ENCODE data around the gene CAPN12.
"Not testable (repeated sequence)": the region's sequence is repeated elsewhere in the genome, so short reads cannot be mapped to it uniquely, and the experiment has no call there.

Gene CAPN12, protein sequence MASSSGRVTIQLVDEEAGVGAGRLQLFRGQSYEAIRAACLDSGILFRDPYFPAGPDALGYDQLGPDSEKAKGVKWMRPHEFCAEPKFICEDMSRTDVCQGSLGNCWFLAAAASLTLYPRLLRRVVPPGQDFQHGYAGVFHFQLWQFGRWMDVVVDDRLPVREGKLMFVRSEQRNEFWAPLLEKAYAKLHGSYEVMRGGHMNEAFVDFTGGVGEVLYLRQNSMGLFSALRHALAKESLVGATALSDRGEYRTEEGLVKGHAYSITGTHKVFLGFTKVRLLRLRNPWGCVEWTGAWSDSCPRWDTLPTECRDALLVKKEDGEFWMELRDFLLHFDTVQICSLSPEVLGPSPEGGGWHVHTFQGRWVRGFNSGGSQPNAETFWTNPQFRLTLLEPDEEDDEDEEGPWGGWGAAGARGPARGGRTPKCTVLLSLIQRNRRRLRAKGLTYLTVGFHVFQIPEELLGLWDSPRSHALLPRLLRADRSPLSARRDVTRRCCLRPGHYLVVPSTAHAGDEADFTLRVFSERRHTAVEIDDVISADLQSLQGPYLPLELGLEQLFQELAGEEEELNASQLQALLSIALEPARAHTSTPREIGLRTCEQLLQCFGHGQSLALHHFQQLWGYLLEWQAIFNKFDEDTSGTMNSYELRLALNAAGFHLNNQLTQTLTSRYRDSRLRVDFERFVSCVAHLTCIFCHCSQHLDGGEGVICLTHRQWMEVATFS

DNA sequence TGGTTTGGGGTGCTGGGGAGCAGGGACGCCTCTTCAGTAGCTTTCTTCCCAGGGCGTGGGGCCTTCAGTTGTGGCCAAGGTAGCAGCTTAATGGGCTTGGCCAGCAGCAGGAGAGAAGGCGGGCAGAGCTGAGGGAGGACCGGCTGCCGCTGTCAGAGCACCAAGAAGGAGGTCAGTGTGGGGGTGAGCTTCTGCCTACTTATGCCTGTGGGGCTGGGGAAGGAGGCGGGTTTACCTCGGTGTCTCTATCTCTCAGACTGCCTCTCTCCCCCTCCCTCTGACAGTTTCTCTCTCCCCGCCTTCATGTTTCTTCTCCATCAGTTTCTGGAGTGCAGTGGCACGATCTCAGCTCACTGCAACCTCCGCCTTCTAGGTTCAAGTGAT, at the start of gene CAPN12:
Gene CAPN12, minus strand, starts transcription at position 177 of the 384 bp plus-strand sequence. CDS start 309 bp downstream, outside the sequence.
- DNase-seq (ENCODE audit: low read depth in 2 of 2) = no peak

DNA sequence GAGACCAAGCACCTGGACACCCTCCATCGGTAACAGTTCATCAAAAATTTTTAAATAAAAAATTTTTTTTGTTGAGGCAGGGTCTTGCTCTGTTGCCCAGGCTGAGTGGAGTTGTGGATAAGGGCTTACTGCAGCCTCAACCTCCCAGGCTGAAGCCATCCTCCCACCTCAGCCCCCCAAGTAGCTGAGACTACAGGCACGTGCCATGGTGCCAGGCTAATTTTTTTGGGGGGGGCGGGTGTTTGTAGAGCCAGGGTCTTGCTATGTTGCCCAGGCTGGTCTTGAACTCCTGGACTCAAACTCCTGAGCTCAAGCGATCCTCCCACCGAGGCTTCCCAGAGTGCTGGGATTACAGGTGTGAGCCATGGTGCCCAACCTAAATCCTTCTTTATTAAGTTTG, 49.4 kb upstream of the CAPN12 start:
- DNase-seq (ENCODE audit: low read depth in 2 of 2) = no peak

DNA sequence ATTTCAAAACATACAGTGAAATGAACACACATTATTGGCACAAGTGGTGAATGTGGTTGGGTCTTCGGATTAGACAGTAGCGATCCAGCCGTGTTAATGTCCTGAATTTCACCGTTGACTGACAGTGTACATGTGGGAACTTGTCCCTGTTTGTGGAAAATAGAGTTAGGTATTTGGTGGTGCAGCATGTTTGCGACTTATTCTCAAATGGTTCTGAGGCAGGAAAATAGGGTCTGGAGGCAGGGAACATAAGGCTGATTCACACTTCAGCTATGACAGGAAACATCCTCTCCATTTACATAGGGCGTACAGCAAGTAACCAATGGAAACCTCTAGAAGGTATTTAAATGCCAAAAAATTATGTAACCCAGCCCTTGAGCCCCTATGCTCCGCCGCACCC, 48.9 kb upstream of the CAPN12 start:
- no peak for DNase-seq (ENCODE audit: low read depth in 2 of 2)

DNA sequence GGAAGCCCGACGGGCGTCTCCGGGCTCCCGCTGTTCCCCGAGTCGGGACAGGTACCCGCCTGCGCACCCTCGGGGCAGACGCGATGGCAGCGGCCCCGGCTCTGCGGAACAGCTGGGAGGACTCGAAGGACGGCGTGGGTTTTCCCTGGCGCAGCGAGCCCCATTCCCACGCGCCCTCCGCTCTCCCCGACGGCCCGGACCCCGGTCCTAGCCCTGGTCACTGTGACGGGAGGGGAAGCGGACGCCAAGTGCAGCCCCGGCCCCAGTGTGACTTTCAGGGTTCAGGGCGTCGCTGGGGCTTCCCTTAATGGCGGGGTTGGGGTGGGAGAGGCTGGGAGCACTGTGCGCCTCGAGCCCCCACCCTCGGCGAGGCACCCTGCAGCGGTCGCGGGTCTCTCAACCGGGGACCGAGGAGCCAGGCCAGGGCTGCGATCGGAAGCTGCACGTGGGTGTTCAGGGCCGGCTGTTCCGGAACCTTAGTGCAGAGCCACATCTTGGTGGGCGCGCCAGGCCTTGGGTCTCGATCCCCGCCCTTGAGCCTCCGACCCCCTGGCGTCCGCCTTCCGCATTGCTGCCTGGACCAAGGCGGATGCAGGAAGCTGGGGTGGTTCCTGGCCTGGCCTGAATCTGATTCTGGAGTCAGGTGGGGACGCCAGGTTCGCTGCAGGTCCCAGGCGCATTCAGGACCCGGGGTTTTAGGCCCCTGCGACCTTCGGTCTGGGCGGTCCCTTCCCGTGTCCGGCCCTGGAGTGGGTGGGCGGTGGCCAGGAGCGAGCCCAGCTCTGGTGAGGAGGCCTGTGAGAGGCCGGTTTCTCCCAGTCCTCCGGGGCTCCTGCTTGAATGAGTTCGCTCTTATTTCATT, 48.2 kb upstream of the CAPN12 start:
- peak; percentile 28 to 32 for DNase-seq (ENCODE audit: low read depth in 2 of 2)

DNA sequence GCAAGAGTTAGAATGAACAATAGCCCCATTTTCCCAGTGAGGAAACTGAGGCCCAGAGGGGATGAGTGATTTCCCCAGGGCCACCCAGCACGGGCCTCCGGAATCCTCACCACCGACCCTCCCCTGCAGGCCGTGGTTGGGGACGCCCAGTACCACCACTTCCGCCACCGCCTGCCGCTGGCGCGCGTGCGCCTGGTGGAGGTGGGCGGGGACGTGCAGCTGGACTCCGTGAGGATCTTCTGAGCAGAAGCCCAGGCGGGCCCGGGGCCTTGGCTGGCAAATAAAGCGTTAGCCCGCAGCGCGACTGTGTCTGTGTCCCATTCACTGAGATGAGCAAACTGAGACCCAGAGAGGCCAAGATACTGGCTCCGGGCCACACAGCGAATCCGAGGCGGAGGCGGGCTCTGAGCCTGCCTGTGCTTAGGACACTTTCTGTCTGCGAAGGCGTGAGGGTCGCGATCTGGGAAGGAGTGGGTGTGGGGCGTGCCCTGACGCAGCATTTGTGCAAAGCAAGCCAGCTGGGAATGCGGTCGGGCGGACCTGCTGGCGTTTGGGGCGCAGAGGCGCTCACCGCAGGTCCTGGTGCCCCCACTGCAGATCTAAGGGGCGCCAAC, 47.3 kb upstream of the CAPN12 start:
- not testable (repeated sequence) for DNase-seq (ENCODE audit: low read depth in 2 of 2)

DNA sequence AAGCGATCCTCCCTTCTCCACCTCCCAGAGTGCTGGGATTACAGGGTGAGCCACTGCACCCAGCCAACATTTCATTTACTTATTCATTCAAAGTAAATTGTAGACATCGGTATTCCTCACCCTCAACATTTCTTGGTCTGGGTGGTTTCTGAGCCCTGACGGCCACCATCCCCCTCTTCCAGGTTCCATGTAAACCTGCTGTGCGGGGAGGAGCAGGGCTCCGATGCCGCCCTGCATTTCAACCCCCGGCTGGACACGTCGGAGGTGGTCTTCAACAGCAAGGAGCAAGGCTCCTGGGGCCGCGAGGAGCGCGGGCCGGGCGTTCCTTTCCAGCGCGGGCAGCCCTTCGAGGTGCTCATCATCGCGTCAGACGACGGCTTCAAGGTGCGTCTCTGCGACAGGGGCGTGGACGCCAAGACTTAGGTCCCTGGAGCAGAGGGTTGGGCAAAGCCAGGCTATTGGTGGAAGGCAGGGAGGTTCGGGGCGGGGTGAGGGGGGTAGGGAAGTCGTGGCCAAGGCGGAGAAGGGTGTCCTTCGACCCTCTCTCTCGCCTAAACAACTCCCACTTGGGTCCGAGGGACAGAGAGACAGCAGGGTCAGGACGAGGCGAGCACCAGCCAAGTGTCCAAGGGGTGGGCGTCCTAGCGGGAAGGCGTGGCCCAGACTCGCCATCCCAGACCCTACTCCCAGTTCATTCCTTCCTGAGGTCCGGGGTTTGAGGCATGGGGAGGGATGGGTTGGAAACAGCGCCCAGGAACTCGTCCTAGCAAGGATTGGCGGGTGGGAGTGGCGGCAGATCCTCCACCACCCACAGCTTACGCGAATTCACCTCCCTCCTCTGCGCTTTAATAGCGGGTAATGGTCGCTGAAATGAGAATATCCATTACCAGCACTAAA, 46.5 kb upstream of the CAPN12 start:
- not testable (repeated sequence) for DNase-seq (ENCODE audit: low read depth in 2 of 2)

DNA sequence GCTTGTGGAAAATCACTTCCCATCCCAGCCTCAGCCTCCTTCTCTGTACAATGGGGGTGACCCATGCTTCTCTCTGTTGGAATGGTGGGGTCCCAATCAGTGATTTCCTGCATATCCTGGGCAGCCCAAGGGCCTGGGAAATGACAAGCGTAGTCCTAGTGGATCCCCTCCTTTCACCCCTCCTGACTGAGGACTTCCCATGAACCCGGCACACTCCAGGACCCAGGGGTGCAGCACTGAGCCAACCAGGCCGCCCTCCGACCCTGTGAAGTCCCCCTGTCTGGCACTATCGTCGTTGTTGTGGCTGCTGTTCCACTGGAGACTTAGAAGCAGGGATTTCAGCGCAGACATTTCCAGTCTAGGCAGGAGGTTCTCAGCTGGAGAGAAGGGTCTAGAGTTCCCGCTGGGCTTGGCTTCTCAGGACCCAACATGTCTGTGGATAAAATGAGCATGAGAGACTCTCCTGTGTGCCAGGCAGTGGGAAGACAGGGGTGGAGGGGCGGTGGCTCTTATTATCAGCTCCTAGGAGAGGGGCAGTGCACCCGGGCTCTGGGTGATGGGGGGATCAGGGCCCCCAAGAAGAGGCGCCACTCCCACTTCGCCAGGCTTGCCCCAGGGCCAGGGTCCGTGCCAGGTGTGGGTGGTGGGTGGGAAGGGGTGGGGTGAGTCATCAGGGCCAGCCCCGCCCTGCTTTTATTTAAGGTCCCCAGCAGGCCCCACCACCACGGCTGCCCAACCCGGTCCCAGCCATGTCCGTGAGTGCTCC, 44.4 kb upstream of the CAPN12 start, which contains the start of gene LGALS7B:
Gene LGALS7B, plus strand, starts transcription at position 723 of the 766 bp plus-strand sequence. Its CDS starts 27 bp downstream, at position 750.
- no peak for DNase-seq (ENCODE audit: low read depth in 2 of 2)

DNA sequence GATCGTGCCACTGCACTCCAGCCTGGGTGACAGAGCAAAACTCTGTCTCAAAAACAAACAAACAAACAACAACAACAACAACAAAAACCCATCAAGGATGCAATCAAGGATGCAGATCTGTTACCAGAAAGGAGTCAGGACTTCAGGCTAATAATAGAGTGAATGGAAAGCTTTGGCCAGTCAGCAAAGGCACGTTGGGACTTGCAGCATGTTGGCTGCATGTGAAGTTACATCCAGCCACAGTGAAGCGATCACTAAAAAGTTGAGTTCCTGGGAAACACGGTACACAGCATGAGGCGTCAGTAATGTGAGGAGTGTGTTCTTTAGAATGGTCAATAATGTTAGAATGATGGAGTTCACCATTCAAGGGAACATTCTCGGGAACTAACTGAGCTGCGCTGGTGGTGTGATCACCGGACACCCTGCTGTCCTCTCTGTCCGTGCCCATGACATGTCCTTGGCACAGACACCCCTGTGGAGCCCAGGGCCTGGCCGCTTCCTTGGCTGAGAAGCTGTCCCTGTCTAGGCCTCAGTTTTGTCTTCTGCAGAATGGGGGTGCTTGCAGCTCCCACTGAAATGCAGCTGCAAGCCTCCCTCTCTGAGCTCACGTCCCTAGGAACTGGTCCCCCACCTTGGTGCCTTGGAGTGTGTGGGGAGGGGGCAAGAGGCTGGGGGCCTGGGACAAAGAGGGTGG, 42.4 kb upstream of the CAPN12 start:
- DNase-seq (ENCODE audit: low read depth in 2 of 2) = no peak

DNA sequence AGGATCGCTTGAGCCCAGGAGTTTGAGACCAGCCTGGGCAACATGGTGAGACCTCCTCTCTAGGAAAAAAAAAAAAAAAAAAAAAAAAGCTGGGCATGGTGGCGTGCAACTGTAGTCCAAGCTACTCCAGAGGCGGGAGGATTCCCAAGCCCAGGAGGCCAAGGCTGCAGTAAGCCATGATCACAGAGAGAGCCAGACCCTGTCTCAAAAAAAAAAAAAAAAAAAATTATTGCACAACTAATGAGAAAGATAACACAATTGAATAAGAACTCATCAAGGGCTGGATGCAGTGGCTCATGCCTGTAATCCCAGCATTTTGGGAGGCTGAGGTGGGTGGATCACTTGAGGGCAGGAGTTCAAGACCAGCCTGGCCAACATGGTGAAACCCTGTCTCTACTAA, 41.8 kb upstream of the CAPN12 start:
- not testable (repeated sequence) for DNase-seq (ENCODE audit: low read depth in 2 of 2)

DNA sequence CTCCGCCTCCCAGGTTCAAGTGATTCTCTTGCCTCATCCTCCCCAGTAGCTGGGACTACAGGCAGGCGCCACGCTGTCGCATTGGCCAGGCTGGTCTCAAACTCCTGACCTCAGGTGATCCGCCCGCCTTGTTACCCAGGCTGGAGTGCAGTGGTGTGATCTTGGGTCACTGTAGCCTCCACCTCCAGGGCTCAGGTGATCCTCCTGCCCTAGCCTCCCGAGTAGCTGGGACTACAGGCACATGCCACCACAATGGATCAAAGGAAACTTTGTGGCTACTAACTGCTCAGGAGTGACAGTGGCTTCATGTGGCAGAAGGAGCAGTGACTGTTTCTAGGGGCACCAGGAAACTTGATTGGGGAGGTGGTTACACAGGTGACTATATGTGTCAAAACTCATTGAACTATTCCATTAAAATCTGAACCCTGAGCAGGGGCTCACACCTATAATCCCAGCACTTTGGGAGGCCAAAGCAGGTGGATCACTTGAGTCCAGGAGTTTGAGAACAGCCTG, 41.0 kb upstream of the CAPN12 start:
- no peak for DNase-seq (ENCODE audit: low read depth in 2 of 2)

DNA sequence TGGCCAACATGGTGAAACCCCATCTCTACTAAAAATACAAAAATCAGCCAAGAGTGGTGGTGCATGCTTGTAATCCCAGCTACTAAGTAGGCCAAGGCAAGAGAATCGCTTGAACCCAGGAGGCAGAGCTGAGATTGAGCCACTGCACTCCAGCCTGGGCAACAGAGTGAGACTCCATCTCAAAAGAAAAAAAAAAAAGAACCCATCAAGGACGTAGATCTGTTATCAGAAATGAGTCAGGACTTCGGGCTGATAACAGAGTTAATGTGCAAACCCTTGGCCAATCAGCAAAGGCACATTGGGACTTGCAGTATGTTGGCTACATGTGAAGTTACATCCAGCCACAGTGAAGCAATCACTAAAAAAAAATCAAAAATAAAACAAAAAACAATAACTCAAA, 40.0 kb upstream of the CAPN12 start:
- DNase-seq (ENCODE audit: low read depth in 2 of 2) = no peak

DNA sequence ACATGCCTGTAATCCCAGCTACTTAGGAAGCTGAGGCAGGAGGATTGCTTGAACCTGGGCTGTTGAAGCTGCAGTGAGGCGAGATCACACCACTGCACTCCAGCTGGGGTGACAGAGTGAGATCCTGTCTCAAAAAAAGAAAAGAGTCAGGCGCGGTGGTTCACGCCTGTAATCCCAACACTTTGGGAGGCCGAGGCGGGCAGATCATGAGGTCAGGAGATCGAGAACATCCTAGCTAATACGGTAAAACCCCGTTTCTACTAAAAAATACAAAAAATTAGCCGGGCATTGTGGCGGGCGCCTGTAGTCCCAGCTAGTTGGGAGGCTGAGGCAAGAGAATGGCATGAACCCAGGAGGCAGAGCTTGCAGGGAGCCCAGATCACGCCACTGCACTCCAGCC, 37.9 kb upstream of the CAPN12 start:
- DNase-seq (ENCODE audit: low read depth in 2 of 2) = not testable (repeated sequence)

DNA sequence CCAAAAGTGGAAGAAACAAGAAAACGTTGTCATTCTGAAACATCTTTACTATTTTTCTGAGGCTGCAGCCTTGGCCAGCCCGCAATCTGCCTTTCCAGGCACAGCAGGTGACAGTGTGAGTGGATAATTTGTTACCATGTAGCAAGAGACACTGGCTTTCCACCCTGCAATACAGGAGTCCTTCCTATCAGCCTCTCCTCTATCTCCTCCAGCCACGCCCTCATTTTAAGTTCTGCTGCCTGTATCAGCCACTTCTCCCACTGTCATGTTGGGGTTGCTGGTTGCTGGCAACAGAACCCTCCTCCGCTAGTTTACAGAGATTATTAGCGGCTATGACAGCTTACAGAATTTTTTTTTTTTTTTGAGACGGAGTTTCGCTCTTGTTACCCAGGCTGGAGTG, 36.8 kb upstream of the CAPN12 start:
- no peak for DNase-seq (ENCODE audit: low read depth in 2 of 2)

DNA sequence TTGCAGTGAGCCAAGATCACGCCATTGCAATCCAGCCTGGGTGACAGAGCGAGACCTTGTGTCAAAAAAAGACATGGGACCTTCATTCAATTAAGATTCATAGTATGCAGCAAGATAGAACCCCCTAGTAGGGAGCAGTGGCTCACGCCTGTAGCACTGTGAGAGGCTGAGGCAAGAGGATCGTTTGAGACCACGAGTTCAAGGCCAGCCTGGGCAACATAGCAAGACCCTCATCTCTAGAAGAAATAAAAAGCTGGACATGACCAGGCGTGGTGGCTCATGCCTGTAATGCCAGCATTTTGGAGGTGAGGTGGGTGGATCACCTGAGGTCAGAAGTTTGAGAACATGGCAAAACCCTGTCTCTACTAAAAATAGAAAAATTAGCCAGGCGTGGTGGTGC, 36.2 kb upstream of the CAPN12 start:
- no peak for DNase-seq (ENCODE audit: low read depth in 2 of 2)

DNA sequence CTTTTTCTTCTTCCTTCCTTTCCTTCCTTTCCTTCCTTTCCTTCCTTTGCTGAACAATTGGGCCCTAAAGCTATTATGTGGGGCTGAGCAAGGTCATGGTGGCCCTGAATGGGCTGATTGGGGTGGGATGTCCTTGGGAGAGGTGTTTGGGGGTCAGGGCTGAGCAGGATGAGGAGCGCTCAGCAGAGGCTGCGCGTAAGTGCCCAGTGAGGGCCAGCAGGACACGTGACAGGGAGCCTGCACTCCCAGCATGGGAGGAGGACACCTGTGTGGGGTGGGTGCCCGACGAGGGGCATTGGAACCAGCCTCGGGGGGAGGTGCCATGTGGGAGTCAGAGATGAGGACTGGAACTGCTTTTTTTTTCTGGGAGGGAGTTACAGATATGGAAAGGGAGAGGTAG, 34.5 kb upstream of the CAPN12 start:
- DNase-seq (ENCODE audit: low read depth in 2 of 2) = no peak

DNA sequence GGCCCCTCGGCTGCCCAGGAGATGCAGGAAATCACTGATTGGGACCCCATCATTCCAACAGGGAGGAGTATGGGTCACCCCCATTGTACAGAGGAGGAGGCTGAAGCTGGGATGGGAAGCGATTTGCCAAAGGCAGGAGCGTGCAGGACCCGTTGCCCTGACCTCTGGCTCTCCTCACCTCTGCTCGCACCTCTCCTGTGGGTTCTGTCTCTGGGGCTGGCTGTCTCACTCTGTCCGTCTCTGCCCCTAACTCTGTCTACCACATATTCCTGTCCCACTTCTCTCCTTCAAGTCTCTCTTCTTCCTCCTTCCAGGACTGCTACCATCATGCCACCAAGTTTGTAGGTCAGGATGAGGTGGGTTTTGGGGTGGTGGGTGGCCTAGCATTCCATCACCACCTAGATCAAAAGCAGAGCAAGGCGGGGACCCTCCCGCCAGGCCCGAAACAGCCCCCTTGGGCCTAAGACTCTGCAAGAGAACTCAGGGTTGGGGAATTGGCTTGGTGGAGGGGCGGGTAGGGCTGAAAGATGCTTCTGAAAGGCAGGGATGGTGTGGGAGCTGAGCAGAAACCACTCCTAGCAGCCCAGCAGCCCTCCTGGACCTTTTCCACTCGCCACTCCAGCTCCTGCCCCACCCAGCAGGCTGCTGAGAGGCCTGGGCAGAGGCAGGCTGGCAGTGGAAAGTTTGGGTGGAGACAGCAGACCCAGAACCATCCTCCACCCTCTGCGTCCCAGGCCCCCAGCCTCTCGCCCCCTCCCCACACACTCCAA, 30.1 kb upstream of the CAPN12 start:
- DNase-seq (ENCODE audit: low read depth in 2 of 2) = no peak

DNA sequence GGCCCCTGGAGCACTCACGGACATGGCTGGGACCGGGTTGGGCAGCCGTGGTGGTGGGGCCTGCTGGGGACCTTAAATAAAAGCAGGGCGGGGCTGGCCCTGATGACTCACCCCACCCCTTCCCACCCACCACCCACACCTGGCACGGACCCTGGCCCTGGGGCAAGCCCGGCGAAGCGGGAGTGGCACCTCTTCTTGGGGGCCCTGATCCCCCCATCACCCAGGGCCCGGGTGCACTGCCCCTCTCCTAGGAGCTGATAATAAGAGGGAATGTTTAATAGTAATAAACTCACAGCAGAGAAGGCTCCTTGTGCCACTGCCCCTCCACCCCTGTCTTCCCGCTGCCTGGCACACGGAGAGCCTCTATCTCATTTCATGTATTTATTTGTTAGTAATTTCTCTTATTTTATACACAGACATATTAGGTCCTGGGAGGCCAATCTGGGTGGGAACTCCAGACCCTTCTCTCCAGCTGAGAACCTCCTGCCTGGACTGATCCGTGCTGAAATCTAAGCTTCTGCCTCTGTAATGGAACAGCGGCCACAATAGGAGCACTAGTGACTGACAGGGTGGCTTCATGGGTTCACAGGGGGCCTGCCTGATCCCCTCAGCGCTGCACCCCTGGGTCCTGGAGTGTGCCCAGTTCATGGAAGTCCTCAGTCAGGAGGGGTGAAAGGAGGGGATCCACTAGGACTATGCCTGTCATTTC, 29.3 kb upstream of the CAPN12 start, which contains the start of gene LGALS7:
Gene LGALS7, minus strand, starts transcription at position 49 of the 709 bp plus-strand sequence. Its CDS starts 25 bp downstream, at position 24.
- DNase-seq (ENCODE audit: low read depth in 2 of 2) = no peak

Measured in stimulated activated CD8-positive, alpha-beta memory T cell treated with anti-CD3 and anti-CD28 coated beads, Interleukin-15, amount 100 ng/mL, for 48 hours (primary cell).